ENCODE results near the gene MMP24.

- TF ChIP-seq CTCF (IDR thresholded peaks at IDR 0.05) (no peak), GABPA (IDR thresholded peaks at IDR 0.05; ENCODE audit: low read depth) (no peak), EP300 (IDR thresholded peaks at IDR 0.05; ENCODE audit: borderline replicate concordance in 1 of 2, low read depth in 1 of 2, low read length in 1 of 2) (no peak), MXI1 (IDR thresholded peaks at IDR 0.05; ENCODE audit: low read depth, low read length) (no peak), EZH2phosphoT487 (IDR thresholded peaks at IDR 0.05; ENCODE audit: borderline replicate concordance, low read depth) (no peak), GATA2 (CRISPR knock-in tag; IDR thresholded peaks at IDR 0.05) (no peak), JUND (IDR thresholded peaks at IDR 0.05) (no peak), ZBTB33 (IDR thresholded peaks at IDR 0.05; ENCODE audit: borderline replicate concordance, low read depth) (no peak), RAD21 (IDR thresholded peaks at IDR 0.05; ENCODE audit: low read length) (no peak), TCF12 (IDR thresholded peaks at IDR 0.05) (no peak), RCOR1 (IDR thresholded peaks at IDR 0.05; ENCODE audit: low read length) (no peak), MAX (IDR thresholded peaks at IDR 0.05; ENCODE audit: low read depth) (no peak), SIN3A (IDR thresholded peaks at IDR 0.05; ENCODE audit: borderline replicate concordance, low read depth, low read length) (no peak)
Observed at GRCh38 chr20:35286077-35286898, 59.8 kb downstream of the MMP24 start.

All from SK-N-SH (cell line).